AG08396 (cell line): ENCODE results near the gene POLE.
"Not testable (repeated sequence)": the region's sequence is repeated elsewhere in the genome, so short reads cannot be mapped to it uniquely, and the experiment has no call there.

Source experiments
- DNase-seq: peaks from one replicate; pipeline ENCODE4 v3.0.0; 2012; ENCODE audit warnings: low spot score, mixed read lengths

POLE gene

DNA sequence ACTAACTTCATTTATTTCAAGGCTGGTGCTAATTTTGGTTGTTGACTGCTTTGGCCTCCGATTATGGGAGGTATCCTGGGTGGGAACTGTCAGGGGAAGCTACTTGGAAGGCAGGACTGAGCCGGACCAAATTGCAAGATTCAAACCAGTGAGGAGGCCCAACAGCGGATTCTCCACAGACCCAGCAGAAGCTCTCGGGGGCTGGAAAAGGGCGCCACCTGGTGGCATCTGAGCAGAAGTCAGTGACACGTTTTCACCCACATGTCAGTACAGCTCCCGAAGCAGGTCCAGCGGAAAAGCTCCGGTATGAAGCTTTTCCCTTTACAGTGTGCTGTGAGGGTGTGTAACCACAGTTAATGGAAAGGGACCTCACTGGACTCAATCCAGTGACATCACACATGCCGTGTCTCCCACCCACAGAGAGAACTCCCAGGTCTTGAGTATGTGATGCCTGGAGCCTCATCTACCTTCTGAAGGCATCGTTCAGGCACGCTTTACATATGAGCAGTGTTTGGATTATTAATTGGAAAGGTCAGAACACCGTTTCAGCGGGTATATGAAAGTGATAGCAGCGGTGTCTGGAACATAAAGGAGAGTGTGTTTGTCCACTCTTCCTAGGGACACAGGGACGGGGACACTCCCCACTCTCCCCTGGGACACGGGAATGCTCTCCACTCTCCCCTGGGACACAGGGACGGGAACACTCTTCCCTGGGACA, 72.1 kb downstream of the POLE start:
- peak; percentile 91 for DNase-seq

DNA sequence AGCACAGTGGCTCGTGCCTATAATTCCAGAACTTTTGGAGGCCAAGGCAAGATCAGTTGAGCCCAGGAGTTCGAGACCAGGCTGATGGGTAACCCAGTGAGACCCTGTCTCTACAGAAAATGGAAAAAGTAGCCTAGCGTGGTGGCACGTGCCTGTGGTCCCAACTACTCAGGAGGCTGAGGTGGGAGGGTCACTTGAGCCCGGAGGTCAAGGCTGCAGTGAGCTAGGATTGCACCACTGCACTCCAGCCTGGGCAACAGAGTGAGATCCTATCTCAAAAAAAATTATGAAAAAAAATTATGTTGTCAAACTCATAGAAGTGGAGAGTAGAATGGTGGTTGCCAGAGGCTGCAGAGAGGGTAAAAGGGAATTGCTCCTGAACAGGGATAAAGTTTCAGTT, 73.1 kb downstream of the POLE start:
- no peak for DNase-seq

DNA sequence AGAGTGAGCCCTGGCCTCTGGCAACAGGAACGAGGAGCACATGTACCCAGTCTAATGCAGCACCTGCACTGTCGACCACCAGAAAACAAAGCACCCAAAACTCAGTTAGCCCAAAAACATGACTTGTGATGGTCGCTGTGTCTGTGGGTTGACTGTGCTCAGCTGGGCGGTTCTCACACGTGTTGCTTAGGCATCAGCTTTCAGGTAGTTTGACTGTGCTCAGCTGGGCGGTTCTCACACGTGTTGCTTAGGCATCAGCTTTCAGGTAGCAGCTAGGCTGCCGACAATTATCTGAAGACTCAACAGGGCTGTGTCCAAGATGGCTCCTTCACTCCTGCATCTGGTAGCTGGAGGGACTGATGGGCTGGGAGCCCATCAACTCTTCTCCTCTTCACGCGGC, 75.5 kb downstream of the POLE start:
- no peak for DNase-seq

DNA sequence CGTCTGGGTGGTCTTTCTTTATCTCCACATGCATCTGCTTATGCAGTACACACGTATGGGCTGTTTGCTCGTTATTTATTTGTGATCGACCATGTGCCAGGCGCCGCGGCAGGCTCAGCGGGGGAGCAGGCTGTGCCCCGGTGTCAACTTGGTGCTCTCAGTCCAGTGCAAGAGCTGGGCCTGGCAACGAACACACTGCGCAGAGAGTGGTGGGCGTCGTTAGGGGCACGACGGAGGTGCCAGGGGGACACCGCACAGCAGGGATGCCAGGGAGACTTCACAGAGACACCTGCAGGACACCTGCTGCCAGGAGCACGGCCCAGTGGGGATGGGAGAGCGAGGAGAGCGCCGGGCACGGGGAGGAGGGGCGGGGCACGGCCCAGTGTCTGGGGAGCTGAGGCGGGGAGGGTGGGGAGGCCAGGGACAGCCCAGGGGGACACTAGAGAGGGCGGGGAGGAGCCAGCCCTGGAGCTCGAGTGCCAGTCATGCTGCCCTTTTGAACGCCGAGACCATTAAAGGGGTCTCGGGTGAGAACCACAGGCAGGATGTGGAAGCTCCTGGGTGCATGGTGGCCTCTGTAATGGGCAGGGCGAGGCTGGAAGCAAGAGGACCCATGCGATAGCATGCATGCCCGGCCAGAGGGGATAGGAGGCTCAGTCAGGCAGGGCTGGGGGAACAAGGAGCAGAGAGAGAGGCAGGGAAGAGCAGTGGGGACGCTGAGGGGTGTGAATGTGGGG, 76.1 kb downstream of the POLE start:
- DNase-seq: no peak

DNA sequence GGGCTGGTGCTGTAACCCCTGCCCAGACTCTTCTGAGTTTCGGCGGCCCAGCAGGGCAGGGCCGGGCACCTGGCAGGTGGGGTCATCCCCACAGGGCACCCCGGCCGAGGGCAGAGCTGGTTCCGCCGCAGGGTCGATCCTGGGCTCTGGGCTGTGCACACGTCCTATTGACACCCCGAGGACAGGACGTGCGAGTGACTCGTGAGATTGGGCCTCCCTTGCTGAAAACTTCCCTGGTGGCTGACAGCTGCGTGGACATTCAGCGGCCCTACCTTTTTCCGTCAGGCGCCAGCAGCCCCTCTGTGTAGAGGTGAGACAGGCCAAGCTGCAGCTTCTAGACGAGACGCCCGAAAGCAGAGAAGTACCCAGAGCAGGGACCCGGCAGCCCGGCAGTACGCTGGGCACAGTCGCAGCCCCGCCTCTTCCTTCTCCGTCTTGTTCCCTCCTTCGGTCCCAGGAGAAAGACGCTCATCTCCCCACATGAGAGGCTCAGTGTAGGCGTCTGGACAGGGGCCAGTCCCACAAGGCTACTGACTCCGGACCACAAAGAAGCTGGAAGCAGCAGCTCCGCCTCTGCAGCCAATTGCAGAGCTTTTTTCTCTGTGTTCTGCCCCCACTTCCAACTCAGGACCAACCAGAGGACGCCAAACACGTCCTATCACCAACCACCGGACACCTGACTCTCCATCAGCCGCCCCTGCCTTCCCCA, 76.9 kb downstream of the POLE start, which contains the start of gene LRCOL1:
Gene LRCOL1 (minus strand): TSS at position 532 of the 709 bp plus-strand sequence. CDS start 4,331 bp downstream, outside the sequence.
- peak; percentile 88 for DNase-seq

DNA sequence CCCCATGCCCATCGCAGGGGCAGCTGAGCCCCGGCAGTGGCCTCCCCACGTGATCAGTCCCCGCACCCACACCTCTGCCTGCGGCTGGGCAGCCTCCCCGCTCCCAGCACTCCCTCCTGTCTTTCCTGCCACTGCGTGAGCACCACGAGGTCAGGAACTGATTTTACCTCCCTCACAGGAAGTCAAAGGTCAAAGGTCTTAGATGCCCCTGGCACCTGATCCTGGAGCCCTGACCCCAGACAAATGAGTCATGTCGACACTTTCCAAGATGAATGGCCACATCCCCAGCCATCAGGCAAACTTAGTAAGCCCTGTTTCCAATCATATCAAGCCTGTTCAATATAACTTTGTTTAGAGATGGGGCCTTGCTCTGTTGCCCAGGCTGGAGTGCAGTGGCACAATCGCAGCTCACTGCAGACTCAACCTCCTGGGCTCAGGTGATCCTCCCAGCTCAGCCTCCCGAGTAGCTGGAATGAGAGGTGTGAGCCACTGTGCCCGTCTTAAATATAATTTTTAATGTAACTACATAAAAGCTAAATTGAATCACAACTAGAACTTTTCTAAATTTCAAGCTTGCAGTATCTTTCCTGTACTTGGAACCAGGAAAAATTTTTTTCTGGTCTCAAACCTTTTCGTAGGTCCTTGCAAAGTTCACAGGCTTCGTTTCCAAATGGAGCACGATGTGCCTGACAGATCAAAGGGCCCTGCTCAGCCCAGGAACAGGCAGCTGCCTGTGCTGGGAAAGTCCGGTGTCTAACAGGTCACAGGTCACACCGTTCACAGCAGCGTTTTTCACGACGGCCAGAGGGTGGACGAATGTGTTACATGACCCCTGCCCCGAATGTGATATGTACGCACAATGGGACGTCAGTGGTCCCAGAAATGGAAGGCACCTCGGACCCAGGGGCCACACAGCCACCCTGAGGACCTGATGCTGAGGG, 78.6 kb downstream of the POLE start:
- DNase-seq: no peak

DNA sequence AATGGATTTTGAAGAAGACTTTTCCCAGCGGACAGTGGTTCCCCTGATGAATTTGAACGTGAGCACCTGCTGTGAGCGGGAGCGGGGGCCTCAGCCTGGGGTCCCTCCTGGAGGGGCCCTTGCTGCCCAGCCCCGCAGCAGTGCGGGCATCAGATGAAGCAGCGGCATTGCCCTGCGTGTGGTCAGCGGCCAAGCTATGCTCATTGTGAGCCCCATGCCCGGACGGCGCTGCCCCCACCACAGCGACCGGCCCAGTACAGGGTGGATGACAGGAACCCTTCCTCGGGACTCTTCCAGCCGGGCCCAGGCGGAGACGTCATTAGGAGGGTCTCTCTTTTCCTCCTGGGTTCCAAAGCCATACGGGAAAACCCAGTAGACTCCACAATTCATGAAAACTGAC, 80.2 kb downstream of the POLE start:
- DNase-seq: no peak

DNA sequence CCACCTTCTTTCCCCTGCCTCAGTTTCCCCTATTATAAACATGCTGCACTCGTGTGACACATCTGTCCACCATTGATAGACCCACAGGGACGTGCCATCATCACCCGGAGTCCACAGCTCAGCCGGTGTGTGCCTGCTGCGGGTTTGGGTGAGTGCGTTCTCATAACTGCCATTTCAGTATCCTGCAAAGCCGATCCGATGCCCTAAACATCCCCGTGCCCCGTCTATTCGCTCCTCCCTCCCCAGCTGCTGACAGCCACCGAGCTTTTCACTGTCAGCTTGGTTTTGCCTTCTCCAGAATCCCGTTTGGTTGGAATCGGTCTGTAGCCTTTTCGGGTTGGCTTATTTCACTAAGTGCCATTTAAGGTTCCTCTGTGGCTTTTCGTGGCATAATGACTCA, 80.7 kb downstream of the POLE start:
- no peak for DNase-seq

DNA sequence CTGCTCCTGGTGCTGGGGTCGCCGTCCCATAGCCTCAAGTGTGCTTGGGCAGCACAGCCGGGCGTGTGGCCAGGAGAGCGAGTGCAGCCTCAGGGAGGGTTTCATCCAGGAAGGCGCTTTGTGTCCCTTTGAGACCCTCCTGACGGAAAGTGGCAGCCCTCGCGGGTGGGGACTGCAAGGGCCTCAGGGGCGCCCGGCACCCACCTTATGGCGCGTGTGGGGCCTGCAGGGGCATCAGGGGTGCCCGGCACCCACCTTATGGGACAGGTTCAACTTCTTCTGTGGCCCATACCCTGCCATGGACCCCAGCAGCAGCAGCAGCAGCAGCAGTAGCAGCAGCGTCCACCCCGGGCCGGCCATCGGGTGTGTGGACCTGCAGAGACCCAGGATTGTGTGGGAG, 81.2 kb downstream of the POLE start:
- no peak for DNase-seq

DNA sequence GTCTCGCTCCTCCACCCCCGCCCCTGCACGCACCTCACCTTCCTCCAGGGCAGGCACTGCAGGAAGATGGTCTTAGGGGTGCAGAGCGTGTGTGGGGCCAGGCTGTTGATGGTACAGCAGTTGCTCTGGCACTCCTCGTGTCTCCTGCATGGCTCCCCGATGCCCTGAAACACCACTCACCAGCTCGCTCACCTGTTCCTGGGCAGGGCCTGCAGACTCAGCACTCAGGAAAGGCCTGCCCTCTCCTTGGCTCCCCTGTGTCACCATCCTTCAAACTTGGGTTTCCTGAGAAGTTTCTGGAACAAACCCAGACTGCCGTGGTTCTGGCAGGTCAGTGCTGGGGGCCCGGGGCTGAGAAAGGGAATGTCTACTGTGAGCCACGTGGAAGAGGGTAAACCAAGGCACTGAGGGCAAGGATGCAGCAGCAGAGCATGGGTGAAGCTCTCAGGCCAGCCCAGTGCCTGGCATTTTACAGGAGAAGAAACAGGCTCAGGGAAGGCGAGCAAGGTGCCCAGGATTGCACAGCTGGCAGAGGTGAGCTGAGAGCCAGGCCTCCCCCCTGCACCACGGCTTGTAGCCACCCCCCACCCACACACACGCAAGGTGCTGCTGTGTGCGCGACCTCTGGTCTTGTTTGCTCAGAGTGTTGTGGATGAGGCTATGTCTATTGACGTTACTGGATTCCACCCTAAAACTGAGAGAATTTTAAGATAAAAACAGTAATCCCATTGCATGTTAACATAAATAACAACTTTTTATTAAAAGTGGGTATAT, 82.3 kb downstream of the POLE start:
- no peak for DNase-seq

DNA sequence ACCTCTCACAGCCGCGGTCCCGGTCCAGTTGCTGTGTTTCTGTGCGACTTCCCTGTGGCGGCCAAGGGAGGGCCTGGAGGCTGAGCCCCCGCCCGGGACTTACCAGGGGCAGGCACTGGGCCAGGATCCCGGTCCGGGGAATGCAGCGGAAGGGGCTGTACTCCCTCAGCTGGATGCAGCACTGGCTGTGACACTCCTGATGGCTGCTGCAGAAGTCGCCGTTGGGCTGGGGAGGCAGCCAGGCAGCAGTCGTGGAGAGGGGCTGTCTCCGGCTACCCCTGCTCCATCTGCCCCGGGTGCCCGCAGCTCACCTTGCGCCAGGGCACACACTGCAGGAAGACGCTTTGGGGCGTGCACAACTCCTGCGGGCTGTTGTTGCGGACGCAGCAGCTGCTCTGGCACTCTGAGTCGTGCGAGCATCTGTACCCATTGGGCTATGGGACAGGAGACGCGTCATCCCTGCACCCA, 83.0 kb downstream of the POLE start:
- DNase-seq: no peak

DNA sequence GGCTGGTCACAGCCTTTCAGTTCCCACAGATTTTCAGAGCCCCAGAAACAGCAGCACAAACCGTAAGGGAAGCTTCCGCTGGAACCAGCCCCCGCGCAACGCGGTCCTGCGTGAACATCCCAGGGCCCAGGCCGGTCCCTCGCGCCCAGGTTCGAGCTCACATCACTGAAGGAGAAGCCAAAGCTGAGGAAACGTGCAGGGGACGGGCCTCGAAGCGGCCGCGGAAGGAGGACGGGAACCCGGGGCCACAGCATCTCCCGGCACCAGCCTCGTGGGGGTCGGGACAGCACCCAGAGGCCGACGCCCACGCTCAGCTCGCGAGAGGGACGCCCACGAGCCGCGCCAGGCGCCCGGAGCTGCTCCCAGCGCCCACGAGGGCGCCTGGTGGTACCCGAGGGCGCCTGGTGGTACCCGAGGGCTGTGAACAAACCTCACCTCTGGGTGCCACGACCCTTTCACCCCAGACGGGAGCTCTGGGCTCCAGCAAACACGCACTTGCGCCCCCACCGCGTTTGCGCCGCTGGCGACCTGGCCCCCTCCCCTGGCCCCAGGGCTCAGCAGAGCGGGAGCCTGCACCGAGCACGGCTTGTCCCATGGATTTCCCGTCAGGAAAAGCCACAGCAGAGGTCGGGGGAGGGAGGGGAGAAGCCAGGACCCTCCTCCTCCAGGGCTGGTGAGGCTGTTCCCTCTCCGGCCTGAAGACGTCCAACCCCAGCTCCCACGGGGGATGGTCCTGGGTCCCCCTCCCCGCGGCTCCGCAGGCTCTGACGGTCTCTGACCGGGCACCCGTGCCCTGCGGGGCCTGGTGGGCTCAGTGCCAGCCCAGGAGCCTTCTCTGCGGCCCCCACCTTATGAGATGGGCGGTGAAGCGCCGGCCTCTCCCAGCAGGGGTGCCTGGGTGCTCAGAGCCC, 83.6 kb downstream of the POLE start:
- DNase-seq: no peak

DNA sequence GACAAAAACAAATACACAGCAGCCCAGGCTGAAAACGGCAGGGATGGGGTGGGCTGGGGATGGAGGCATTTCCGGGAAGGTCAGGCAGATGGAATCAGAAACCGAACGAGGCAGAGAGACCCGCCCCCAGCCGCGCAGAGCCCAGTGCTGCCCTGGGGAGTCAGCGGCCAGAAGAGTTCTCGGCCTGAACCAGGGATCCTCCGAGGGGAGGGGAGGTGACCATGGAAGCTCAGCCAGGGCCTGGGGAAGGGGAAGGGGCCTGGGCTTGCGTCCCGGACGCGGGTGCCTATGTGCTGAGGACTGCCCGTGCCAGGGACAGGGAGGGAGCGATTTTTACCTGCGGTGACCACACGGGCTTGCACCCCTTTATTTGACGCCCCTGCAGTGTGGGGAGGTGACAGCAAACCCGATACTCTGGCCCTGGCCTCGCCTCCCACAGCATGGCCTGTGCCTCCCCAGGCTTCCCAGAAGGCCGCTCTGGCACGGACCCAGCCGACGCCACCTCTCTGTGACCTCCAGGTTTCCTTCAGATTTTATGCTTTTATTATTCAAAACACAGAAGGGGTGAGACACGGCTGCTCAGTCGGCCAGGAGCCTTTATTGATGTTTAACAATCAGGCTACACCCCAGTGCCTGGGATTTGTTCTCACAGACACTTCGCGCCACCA, 84.4 kb downstream of the POLE start:
- DNase-seq: no peak

DNA sequence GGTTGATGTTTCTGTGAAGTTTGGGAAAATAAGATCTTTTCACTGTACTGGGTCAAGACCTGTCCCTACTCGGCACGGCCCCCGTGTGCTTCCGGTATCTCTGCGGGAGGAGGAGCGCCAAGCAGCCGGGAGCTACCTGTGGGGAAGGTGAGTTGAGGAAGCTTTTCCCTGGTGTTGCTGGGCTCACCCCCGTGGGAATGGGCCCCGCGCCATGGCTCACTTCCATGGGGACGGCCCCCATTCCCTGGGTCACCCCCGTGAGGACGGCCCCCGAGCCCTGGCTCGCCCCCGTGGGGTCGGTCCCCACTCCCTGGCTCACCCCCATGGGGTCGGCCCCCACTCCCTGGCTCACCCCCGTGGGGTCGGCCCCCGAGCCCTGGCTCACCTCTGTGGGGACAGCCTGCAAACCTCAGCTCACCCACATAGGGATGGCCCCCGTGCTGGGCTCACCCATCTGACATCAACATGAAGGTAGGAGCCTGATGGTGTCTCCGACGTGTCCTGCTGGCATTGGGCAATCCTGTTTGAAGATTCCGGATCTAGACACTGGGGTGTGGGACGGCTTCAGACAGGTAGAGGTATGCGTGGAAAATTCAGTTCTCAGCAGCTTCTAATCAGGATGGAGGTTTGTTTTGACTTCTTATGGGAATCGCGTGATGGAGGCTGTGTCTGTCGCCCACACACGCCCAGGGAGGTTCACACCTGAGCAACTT, 85.8 kb downstream of the POLE start:
- DNase-seq: no peak

DNA sequence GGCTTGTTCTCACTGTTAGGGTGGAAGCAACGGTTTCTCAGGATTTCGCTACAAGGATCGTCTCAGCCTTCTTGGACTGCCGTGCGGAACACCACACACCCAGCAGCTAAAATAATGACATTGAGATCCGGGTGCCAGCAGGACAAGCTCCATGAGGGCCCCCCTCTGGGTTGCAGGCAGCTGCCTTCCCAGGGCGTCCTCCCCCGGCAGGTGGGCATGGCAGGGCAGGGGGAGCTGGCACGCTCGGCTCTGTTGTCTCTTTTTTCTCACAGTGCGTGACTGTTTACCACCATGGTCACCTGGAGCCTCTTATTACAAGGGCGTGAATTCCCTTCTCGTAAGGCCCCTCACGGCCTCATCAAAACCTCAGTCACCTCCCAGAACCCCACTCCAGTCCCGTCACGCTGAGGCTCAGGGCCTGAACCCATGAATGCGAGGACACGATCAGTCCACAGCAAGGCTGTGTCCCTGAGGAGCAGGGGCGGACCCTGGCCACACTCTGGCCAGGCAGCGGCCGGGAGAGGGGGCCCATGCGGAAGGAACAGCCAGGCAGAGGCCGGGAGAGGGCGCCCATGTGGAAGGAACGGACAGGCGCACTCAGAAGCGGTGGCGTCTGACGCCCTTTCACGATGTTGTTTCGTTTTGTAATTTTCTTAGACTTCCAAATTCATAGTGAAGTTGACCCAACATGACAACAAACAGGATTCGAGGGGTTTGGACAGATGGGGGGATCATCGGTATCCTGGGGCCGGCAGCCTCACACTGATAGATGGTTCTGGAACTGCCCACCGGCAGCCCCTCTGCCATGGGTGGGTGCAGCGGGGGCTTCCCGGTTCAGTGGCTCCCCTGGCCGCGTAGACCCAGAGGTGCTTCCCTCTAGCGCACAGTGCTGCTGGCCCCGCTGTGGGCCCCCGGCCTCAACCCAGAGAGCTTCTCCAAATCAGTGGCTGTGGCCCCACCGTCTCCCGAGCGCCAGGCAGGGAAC, 86.8 kb downstream of the POLE start:
- DNase-seq: peak; percentile 88

DNA sequence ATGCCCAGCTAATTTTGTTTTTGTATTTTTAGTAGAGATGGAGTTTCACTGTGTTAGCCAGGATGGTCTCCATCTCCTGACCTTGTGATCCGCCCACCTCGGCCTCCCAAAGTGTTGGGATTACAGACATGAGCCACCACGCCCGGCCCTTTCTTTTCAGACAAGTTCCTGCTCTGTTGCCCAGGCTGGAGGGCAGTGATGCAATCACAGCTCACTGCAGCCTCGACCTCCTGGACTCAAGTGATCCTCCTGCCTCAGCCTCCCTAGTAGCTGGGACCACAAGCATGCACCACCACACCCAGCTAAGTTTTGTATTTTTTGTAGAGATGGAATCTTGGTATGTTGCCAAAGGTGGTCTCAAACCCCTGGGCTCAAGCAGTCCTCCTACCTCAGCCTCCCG, 87.6 kb downstream of the POLE start:
- DNase-seq: not testable (repeated sequence)
